ENCODE results near the gene ITPK1.

- TF ChIP-seq POLR2AphosphoS5 (IDR thresholded peaks at IDR 0.05; ENCODE audit: low read depth, low read length), result no peak
- TF ChIP-seq CTCF (IDR thresholded peaks at IDR 0.05), result no peak
- peak; percentile 61 for TF ChIP-seq JUND (IDR thresholded peaks at IDR 0.05)
- TF ChIP-seq EP300 (IDR thresholded peaks at IDR 0.05; ENCODE audit: borderline replicate concordance in 1 of 2, low read depth in 1 of 2, low read length in 1 of 2), result no peak
- 0 out of 2 replicates have a peak, but pooled peaks have one; percentile 19 for TF ChIP-seq MAX (IDR thresholded peaks at IDR 0.05; ENCODE audit: low read depth)
- TF ChIP-seq TAF1 (IDR thresholded peaks at IDR 0.05; ENCODE audit: borderline replicate concordance, low read depth, low read length), result no peak
- no peak for TF ChIP-seq PBX3 (IDR thresholded peaks at IDR 0.05)
- no peak for TF ChIP-seq GABPA (IDR thresholded peaks at IDR 0.05; ENCODE audit: low read depth)
- no peak for TF ChIP-seq RAD21 (IDR thresholded peaks at IDR 0.05; ENCODE audit: low read length)
- TF ChIP-seq NFIC (IDR thresholded peaks at IDR 0.05; ENCODE audit: borderline replicate concordance), result no peak
- no peak for TF ChIP-seq NRF1 (IDR thresholded peaks at IDR 0.05; ENCODE audit: low read depth, low read length)
- TF ChIP-seq RCOR1 (IDR thresholded peaks at IDR 0.05; ENCODE audit: low read length), result no peak
Measured at GRCh38 chr14:92960706-92961566, 154.8 kb downstream of the ITPK1 start.

Data from SK-N-SH (cell line).